Stimulated activated CD4-positive, alpha-beta T cell treated with anti-CD3 and anti-CD28 coated beads, TNF-alpha, amount 100 ng/mL, for 24 hours (primary cell): ENCODE data around the gene FOXP3.

Source experiments
- DNase-seq, 3 experiments: peaks; one replicate each; pipeline ENCODE4 v3.0.0-alpha.2; 2020; ENCODE audit warnings: low read depth in 3 of 3

The FOXP3 gene

GRCh38 chrX:49214996-49215526, 49.4 kb downstream of the FOXP3 start:
- no peak for DNase-seq

GRCh38 chrX:49214416-49214815, 50.1 kb downstream of the FOXP3 start:
- no peak for DNase-seq

DNA sequence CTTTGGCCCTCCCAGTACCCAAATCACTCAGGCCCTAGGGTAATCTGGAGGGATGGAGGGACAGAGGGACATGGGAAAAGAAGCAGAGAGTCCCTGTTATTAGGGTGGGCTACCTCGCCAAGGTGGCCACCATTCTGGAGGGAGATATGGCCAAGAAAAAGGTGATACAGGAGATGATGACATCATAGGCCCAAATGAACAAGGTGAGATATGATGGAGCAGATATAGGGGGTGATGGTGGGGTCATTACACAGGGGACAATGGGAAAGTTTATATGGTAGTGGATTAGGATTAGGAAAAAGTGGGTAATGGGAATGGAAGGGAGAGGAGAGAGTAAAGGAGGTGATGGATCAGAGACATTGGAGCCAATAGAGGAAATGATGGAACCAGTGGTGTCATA, 51.6 kb downstream of the FOXP3 start:
- DNase-seq = no peak

DNA sequence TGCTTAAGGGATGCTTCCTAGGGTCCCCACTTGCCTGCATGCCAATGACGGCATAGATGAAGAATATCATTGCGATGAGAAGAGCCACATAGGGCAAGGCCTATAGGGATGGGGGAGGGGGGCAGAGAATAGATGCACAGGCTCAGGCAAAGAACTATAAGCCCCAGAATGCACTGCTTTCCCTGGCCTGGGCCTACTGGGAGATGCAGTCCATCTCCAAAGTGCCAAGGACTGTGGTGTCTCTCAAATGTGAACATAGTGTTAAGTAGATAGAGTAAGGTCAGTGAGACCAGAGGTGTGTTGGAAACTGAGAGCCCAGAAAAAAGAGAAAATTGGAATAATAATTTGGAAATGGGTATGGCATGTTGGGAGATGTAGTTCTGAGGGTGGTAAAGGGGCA, 52.3 kb downstream of the FOXP3 start:
- no peak for DNase-seq

DNA sequence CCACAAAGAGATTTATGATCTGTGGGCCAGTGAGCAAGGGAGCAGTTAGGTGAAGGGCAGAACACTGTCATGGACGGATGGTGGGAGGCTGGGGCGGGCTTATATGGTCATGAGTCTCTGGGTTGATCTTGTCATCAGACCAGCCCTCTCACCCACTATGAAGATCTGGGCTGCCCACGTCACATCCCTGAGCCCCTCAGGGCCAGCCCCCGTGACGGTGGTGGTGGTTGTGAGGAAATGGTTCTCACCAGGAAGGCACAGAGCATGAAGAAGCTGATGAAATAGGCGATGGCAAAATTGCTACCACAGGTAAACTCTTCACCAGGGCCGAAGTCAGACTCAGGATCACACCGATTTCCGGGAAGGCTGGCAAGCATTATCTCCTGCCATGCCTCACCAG, 53.4 kb downstream of the FOXP3 start:
- DNase-seq = no peak

DNA sequence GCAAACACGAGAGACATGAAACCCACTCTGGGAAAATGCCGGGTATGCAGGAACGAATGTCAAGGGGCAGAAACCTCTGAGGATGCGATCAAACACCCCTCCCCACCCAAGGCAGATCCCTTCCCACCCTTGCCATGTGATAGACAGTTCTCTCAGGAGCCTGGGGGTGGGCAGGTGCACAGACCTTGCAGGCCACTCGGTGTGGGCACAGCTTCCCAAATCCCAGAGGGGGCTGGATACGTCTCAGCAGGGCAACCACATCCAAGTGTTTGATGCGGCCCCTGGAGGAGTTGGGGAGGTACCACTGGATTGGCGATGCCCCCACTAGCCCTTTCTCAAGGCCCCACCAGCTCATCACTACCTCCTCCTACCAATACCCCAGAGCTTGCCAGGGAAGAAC, 54.1 kb downstream of the FOXP3 start:
- DNase-seq = no peak

DNA sequence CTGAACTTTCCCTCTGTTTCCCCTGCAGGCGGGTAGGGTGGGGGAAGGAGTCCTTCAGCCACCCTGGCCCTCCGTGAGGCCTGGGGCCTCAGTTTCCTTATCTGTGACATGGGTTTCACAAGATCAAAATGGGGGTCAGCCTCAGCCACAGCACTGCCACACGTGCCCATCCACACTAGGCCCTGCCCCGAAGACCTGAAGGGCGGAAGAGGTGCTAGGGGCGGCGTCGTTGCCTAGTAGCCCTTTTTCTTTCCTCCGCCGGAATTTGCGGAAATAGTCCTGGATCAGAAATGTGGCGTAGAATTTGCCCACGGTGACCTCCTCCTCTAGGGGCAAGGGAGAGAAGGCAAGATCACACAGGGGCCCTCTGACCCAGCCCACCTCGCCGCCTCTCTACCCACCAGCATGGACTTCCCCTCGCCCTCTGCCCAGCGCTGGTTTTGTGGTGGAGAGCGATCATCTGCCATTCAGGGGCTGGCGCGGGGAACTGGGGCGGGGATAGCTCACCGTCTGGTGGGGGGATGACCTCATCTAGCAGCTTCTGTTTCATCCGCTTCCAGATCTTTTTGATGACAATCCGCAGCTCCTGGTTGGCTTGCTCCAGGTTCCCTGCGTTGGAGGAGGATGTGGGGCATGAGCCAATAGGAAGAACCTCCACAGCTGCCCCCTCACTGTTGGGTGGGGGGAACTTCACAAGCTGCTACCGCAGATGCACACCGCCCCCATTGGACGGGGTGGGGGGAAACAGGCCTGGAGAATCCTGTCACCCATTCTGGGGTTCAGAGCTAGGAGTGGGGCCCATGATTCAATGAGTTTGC, 54.9 kb downstream of the FOXP3 start:
- no peak for DNase-seq

DNA sequence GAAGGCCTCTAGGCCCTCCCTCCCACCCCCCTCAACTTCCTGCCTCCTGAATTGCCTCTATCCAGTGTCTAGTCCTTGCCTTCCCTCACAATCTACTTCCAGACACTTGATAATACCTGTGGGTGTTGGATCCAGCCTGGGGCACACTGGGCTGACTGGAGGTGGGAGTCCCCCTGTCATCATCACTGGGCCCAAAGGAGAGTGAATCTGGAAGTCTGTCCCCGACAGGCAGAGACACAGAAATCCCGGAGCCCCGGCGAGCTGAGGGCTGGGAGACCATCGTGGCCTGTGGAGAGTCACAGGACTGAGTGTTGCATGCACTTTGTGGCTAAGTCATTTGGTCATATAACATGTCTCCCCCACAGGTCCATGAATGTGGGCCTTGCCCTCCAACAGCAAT, 56.1 kb downstream of the FOXP3 start:
- no peak for DNase-seq

DNA sequence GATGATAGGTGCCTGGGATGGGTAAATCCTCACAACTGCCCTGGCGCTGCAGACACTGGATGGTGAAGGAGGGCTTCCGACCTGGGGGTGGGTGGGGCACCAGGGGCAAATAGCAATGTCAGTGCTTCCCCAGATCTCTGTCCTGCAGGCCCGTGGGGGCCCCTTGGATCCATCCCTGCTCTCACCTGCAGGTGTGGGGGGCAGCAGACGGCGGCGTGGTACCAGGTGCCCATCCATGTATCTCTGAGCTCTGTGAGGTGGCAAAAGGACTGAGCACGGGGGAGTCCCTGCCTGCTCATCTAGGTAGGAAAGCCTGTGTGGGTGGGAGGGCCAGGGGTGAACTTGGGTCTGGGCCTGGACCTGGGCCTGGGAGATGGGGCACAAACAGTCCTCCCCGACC, 58.0 kb downstream of the FOXP3 start:
- no peak for DNase-seq

DNA sequence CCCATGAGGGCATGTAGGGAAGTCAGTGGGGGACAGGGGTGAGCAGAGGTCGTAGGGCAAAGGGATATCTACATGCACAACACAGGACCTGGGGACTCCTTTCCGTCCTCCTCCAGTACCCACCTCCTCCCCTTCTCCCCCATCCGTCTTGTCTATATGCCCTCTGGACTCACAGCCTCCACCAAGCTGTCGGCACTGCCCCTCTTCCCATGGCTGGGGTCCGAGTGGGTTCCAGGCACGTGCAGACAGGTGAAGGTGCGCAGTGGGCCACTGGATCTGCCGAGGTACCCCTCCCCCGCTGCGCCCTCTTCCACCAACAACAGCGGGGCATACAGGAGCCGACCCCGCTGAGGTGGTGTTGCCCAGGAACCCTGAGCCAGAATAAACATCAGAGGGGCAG, 59.1 kb downstream of the FOXP3 start:
- DNase-seq = no peak

DNA sequence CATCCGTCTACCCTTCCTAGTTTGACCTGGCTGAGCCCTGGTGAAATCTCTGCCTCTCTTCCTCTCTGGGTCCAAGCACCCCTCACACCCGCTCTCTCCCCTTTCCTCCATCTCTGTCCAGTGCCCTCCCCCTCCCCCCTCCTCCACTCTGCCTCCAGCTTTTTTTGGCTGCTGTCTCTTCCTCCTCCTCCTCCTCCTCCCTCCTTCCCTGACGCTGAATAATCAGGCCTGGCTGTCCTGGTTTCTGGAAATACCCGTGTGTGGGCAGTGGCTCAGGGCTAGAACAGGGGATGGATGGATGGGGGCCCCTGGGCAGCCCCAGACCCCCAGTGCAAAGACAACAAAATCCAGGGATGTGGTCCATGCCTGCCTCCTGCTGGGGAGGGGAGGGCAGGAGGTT, 59.8 kb downstream of the FOXP3 start:
- DNase-seq = no peak

DNA sequence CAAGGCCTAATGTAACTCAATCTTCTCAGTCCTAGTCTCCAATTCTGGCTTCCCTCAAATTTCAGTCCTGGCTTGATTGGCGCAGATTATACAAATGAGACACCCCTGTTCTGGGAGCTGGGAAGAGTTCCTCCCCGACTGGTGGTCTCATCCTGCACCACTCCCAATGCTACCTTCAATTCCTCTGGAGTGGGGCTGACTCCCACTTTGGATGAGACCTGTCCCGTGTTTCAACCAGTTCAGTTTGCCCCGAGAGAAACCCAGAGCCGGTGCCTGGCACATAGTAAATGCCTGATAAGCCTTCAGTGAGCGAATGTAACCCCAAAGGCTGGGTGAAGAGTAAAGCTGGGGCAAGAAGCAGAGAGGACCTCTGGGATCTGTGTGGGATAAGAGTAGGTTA, 60.5 kb downstream of the FOXP3 start:
- no peak for DNase-seq

- no peak for DNase-seq
Observed at GRCh38 chrX:49203536-49203935, 61.0 kb downstream of the FOXP3 start.

DNA sequence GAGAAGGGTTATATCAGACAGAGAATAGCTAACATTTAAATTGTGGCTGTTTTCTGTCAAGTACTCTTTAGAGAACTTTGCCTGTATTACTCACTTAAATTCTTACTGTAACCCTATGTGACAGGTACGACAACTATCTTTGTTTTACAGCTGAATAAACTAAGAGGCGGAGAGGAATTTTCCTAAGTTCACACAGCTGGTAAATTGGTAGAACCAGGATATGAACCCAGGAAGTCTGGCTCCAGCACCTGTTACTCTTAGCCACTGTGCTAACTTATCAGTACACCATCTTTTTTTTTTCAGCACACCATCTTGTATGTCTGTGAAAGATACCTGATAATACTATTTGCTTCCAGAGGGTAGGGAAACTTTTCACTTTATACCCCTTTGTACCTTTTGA, 62.5 kb downstream of the FOXP3 start:
- DNase-seq = no peak
